NCI-H2029 treated with DMSO at 0.1 percent for 48 hours (cell line): Measurements from ENCODE around the gene LDLRAD3.
"Not testable (repeated sequence)": the region's sequence is repeated elsewhere in the genome, so short reads cannot be mapped to it uniquely, and the experiment has no call there.

ENCODE experiments used
- DNase-seq: peaks from one replicate; lab custom pipeline; 2025; lab: John Stamatoyannopoulos, UW

The LDLRAD3 gene

DNA sequence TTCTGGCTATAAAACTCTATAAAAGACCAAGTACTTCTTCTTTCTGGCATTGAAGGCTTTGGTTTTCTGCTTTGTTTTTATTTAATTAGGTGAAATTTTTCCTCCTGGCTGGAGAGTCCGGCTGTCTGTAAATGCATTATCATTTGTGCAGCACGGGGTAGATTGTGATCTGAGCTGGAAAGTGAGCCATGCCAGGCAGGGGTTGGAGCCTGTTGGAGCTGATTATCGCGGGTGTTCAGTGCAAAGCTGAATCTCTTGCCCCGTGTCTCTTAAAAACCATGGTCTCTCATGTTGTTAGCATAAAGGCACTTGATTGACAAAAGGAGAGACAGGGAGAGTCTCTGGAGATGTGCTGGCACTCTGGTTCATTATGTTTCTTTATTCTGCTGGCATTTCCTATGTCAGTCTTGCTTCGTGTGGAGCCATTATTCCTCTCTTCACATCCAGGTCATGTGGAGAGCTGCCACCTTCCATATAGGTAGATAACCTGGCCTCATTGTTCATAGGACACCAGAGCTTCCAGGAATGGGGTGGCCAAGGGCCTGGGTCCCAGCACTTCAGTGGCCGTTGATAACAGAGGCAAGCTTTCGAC is 75.2 kb downstream of the LDLRAD3 start:
- DNase-seq, result peak; percentile 95

DNA sequence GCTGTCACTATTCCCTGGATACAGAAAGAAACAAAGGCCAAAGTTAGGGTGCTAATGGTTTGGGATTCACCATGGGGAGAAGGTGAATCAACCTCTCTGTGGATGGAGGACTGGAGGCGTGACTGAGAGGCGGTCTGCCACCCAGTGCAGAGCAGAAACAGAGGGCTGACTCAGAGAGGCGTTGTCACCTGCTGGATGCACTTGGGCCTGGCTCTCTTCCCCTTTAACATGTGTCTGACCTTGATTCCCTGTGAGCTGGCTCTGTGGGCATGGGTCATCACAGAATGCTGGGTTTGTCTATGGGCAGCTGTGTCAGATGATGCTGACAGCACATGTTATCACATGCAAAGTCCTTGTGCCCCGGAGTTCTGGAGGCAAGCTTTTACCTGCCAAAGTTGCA is 75.9 kb downstream of the LDLRAD3 start:
- DNase-seq, result no peak

DNA sequence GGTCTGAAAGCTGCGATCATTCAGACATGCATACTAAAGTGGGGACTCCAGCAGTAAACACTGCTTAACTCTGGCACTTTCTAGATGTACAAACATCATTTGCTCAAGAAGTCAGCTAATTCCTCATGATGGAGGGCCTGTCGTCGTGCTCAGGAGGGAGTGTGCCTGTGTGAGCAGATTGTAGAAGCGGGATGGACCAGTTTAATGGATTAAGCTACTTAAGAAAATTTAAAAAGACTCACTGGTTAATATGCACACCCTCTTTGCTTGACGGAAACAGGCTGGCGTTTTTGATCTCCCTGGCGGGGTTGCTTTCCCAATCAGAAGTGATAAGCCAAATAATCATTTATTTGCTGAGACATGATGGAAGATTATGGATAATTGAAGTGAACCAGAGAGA is 79.0 kb downstream of the LDLRAD3 start:
- DNase-seq, result no peak

DNA sequence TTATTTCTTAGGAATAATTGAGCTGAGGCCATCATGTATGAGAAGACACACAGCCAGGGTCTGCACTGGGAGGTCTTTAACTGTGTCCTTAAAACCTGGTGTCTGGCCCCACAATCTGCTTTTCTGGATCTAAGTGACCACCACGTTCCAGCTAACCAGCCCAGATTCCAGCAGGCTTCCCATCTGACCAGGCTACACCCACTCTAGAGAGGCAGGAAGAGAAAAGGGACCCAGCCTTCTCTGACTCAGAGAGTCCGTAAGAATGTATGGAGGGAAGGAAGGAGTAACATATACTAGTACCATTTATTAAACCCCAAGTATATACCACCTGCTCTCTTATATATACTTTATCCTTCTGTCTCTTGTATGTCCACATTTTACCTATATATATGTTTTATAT is 80.1 kb downstream of the LDLRAD3 start:
- DNase-seq, result no peak

DNA sequence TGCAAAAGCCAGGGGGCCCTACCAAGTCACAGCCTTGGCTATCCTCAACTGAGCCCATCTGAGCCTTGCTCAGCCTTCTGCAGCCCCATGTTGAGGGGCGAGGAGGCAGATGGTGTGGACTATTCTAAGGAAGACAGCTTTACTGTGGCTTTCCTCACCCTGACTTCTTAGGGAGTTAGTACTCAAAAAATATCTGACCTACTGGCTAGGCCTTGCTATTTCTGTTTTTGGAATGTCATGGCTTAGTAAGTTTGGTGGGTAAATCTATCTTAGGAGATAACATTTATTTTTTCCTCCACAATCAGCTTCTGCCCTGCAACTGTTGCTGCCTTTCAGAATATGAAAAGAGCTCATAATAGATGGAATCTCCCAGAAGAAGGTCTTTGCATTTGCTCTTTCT is 80.9 kb downstream of the LDLRAD3 start:
- no peak for DNase-seq

DNA sequence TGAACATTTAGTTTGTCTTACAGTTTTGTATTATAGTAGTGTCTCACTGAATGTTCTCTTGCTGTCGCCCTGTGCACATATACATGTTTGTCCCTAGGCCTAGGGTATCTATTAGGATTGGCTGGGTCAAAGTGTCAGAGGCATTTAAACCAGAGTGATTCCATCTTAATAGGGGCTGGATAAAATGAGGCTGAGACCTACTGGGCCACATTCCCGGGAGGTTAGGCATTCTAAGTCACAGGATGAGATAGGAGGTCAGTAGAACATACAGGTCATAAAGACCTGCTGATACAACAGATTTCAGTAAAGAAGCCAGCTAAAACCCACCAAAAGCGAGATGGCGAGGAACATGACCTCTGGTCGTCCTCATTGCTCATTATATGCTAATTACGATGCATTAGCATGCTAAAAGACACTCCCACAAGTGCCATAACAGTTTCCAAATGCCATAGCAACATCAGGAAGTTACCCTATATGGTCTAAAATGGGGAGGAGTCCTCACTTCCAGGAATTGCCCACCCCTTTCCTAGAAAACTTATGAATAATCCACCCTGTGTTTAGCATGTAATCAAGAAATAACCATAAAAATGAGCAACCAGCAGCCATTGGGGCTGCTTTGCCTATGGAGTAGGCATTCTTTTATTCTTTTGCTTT is 82.6 kb downstream of the LDLRAD3 start:
- DNase-seq, result no peak

DNA sequence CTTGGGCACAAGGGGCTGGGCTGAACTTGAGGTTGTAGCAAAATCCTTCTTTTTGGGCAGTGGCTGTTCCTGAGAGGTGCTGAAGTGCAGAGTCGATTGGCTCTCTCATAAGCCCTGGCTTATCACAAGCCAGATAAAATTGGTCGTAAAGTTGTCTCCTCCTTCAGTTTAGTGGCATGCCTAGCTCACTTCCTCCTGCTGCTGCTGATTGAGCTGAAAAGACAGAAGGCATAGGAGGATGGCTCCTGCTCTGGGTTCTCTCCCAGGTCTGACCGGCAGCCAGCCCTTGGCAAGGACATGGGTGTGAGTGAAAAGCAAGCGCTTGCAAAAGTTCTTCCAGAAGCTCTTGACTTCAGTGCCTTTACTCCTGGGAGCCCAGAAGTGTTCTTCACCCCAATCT is 83.9 kb downstream of the LDLRAD3 start:
- no peak for DNase-seq

DNA sequence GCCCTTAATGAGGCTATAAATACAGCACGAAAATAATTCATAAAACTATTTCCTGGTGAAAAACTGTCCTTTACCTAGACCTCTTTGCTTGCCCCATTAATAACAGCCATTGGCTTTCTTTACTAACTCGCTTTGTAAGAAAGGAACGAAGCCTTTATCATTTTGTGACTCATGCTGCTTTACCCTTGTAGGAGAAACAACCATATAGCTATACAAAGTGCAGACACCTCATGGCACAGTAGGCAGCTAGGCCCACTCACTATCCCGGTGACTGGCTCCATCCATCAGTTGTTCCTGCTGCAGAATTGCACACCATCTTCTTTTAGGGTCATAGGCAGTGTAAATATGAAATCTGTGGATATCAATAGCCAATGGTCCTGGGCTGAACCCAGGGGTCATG is 85.8 kb downstream of the LDLRAD3 start:
- DNase-seq, result no peak

DNA sequence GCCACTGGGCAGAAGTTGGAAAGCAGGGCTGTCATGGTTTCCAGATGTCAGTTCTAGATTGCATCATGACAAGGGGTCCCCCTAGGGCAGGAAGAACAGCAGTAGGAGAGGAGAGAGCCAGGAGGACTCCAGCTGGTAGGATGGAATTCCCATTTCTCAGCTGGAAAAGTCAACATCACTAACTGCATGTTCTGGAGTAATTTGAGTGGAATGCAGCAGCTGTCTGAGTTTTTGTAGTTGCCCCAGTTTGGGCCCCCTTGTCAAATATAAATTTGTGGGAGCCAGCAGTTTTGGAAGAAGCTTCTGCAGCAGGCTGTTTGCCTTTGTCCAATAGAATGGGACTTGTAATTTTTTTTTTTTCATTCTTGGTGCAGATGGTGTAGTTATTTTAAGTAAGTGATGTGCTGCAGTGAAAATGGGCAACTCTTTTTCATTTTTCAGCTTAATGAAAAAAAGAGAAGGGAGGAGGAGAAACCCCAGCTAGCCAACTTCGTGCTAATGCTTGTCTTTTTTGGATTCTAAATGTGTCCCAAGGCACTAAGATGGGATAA is 86.9 kb downstream of the LDLRAD3 start:
- no peak for DNase-seq

DNA sequence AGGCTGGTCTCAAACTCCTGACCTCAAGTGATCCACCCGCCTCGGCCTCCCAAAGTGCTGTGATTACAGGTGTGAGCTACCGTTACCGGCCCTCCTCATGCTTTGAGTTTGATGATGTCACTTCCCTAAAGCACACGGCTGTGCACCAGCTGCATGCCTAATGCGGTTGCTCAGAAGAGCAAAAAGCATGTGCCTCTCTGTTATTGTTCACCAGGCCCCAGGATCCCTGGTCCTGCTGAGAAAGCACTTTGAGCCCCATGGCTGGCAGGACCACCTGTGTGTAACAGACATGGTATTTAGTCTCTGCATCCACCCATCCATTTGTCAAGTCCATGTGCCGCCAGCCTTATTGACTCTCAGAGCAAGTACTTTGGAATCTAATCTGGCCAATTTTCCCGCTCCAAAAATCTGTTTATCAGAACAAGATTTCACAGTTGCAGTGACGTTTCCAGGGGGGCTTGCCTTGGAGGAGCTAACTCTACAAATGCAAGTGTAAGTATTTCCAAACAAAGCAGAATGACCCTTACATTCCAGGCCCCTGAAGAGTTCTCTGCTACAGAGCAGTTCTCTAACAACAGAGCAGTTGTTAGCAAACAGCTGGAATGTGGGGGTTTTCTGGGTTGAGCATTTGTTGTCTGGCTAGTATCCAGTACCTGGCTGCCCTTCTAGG is 89.4 kb downstream of the LDLRAD3 start:
- DNase-seq, result no peak

DNA sequence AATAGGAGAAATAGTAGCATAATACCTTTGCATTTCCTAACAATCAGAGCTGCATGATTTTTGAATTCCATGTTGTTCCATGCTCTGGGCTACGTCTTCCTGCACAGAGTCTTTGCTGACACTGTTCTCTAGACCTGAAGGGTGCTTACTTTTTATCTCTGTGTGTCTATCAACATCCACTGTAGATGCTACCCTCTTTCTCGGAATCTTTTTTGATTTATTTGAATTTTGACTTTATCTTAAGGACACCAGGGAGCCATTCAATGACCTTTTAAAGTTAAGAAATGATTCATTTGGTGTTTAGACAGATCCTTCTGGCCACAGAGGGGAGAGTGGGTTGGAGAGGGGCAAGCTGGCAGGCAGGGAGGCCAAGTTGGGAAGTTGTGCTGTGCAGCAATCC is 90.1 kb downstream of the LDLRAD3 start:
- DNase-seq, result no peak

DNA sequence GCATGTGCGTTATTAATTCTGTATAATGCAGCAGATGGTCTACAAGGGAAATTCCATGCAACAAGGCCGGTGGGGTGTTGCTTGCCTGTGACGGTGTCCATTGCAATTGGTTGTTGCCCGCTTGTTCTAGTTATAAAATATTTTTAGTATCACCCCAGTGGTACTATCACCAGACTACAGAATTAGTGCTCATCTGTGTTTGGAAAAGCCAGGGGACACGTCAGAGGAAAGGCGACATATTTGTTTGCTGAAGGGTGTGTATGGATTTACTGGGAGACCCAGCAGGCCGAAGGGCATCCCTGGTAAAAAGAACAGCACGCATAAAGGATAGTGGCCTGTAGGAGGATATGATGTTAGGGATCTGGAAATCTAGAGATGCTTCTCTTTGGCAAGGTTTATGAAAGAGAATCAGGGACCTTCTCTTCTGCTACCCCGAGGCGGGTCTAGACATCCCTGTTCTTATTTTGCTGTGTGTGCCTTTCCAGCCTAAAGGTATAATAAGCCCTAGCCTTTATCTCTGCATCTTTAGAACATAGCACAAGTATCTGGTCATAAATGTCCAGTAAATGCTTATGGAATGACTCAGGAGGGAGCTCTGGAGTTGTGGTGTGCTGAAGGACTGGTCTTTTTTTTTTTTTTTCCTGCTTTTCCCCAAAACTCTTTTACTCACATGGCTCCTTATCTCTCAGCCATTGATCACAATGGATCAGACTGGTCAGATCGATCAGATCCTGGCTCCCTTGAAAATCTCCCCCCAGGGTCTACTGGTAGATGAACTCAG is 90.9 kb downstream of the LDLRAD3 start:
- no peak for DNase-seq

DNA sequence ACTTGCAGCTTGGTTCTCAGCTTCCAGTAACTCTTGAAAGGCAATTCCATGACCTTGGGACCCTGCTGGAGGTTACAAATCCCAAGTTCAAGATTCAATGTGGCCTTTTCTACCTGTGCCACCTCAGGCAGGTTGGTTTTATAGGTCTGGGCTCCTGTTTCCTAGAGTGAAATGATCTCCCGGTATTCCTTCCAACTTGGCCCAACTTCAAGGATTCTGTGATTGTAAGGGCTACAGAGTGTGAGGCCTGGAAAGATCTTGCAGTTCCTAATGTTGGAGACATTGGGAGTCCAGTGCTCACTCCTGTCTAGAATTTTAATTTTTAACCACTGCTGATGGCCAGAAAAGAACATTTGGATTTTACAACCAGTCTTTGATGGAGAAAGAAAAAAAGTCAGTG is 91.6 kb downstream of the LDLRAD3 start:
- no peak for DNase-seq

DNA sequence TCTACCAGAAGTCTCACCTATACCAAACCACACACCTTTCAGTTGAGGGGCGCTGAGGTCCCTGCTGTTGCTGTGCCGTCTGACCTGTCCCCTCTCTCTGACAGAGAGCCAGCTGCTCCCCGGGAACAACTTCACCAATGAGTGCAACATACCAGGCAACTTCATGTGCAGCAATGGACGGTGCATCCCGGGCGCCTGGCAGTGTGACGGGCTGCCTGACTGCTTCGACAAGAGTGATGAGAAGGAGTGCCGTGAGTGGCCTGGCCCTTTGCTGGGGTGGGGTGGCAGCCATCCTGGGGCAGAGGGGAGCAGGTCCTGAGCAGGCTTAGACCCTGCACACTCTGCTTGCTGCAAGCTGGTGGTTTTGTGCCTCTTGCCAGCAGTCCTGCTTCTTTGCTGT is 92.1 kb downstream of the LDLRAD3 start:
- no peak for DNase-seq

DNA sequence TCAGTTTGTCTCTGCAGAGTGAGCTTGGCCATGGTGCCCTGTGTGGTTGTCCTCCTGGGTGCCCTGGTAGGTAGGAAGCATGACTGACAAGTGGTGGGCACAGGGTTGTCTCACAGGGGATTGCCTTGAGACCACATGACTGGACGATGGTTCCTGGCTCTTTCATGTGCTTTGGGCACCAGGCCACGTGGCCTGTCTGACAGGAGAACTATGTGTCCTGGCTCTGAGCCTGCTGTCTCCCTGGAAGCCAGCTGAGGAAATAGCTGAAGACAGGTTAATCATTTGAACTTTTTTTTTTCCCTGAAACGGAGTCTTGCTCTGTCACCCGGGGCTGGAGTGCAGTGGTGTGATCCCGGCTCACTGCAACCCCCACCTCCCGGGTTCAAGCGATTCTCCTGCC is 93.2 kb downstream of the LDLRAD3 start:
- DNase-seq, result no peak

DNA sequence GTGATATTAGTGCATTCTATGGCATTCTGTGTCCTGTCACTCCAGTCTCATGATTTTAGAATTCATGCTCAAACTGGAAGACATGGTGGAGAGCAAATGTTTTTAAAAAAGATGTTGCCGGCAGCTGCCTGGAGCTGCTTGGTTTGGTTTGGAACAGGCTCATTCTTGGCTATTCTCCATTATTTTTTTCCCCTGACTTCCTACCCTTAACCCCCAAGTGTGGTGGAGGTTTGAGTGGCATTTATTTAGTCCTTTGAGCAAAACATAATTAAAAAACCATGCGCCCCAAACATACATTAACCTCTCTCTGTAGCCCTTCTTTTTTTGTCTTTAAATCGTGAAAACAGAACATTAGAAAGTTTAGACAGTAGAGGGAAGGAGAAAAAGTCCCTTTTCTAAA is 94.7 kb downstream of the LDLRAD3 start:
- DNase-seq, result no peak

DNA sequence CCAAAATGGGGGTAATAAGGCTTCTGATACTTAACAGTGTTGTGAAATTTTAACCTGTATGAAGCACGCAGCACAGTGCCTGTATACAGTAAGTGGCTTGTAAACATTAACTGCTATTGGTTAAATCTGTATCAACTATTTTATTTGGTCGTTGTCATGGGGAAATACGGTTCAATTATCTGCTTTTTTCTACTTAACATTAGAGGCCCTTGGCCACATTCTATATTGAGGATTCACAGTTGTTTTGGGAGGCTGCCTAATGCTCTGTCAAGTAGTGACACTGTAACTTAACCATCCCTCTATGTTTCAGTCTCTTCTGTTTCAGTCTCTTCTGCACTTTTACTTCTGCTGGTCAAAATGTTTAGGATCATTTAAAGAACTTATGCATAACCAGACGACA is 95.6 kb downstream of the LDLRAD3 start:
- no peak for DNase-seq

DNA sequence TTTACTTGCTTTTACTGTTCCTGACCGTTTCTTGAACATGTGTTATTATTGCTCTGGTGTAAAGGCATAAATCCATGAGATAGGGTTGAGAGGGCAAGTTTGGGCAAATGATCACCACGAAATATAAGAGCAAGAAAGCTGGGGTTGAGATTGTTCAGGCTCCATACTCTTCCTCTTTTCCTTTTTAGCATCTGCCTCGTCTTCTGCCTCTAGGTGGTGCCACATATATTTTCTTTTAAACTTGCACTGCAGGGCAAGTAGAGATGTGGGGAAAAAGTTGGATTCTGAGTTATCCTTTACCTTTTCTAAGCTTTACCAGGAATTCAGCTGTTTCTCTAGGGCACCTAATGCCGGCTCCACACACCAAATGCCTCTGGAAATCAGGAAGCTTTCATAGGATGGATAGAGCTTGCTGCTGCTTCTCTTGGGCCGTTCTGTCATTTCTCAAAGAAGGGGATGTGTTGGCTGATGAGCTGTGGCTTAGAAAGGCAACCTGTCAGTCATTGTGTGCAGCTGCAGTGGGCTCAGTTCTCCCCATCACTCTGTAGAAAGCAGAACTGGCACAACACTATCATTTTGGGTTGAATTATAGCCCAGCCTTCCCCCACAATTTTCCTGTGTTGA is 98.2 kb downstream of the LDLRAD3 start:
- no peak for DNase-seq

DNA sequence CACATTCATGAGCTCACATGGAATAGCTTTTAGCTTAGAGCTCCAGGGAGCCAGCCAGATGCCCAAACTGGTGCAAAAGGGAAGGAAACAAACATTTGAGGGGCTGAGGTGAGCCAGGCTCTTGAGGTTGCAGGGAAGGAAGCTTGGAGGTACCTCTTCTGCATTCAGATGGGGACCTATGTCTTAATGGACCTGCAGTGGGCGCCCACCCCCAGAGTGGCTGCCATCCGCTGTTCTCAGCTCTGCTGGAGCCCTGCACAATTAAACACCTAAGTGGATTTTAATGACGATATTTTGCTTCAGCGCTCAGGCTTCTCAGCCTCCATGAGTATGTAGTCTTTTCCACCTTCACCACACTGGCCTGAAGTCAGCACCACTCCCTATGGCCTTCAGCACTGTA is 100.8 kb downstream of the LDLRAD3 start:
- no peak for DNase-seq

DNA sequence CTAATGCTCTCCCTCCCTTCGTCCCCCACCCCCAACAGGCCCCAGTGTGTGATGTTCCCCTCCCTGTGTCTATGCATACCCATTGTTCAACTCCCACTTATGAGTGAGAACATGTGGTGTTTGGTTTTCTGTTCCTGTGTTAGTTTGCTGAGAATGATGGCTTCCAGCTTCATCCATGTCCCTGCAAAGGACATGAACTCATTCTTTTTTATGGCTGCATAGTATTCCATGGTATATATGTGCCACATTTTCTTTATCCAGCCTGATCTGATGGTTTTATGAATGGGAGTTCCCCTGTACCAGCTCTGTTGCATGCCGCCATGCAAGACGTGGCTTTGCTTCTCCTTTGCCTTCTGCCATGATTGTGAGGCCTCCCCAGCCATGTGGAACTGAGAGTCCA is 102.1 kb downstream of the LDLRAD3 start:
- not testable (repeated sequence) for DNase-seq

DNA sequence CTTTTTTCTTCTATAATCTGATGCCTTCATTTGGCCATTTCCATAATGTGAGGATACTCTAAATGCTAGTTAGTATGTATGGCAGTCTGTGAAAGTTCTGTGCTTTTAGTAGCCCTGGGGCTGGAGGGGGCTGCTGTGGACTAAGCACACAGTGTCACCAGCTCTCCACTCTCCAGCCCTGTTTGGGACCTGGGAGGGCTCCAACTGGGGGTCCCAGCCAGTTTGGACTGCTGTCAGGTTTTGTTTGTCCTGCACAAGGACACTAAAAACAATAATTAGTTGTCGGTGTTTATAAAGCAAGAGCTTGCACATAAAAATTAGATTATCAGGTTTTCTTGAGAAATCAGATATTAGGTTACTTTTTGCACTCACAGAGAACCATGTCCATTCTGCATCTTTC is 103.1 kb downstream of the LDLRAD3 start:
- no peak for DNase-seq

DNA sequence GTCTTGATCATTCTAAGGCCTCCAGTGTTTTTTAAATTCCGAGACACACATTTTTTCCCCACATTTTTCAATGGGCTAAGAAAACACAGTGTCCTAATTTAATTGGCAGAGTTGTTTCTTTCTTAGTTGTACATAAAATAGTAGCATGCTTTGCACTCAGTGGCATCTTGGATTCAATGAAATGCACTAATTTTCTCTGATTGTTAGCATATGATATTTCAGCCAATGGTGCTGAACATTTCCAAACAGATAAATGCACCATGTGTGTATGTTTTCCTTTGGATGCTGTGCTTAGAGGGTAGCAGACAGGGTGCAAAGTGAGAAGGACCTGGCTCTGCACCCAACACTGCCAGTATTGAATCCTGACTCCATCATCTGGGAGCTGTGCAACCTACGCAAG is 103.5 kb downstream of the LDLRAD3 start:
- no peak for DNase-seq
